ENCODE measurements around the gene NPIPA1.
A peak's percentile ranks its signal among the peaks of the same experiment; 100 is the strongest.
"Not testable (repeated sequence)": the region's sequence is repeated elsewhere in the genome, so short reads cannot be mapped to it uniquely, and the experiment has no call there.

Gene NPIPA1

GRCh38 chr16:14937143-14937542 is at the start of gene NPIPA1:
TSS of gene NPIPA1 (plus strand) at chr16:14937443. CDS start at chr16:14937443, 0 bp downstream.
- DNase-seq (ENCODE audit: low spot score); POLR2A ChIA-PET (ENCODE audit: low non-redundant PET); CTCF ChIA-PET: not testable (repeated sequence)

DNA sequence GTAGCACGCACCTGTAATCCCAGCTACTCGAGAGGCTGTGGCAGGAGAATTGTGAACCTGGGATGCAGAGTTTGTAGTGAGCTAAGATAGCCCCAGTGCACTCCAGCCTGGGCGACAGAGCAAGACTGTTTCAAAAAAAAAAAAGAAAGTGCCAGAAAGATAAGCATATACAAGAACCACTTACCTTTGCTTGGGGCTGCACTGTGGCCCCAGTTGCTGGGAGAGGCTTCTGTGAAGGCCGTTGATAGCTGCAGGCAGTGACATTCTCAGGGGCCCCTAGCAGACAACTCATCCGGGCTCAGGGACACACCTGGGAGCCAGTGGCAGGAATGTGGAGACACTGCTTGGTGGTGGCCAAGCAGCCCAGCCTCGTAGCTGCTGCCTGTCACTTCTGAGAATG is 45.1 kb upstream of the NPIPA1 start:
- POLR2A ChIA-PET (ENCODE audit: low non-redundant PET); H3K27ac ChIP-seq; CTCF ChIA-PET; DNase-seq (ENCODE audit: low spot score): not testable (repeated sequence)

More at GRCh38 chr16:14937143-14937542, at the start of gene NPIPA1:
- H3K27ac ChIP-seq: not testable (repeated sequence)

DNA sequence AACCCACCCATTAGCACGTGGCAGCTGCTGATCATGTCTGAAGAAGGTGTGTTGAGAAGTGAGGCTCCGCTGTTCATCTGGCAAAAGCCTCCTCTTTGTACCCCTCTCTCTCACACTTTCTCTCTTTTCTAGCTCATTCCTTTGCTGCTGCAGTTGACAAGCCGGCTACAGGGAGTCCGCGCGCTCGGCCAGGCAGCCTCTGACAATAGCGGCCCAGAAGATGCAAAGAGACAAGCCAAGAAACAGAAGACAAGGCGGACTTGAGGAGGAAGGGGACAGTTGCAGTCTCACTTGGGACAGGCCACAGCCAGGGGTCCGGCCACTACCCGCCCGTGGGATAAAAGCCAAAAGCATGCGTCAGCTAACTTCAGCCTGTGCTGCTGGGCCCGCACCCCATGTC is 41.9 kb upstream of the NPIPA1 start:
- H3K27ac ChIP-seq; CTCF ChIA-PET; POLR2A ChIA-PET (ENCODE audit: low non-redundant PET); DNase-seq (ENCODE audit: low spot score): not testable (repeated sequence)

DNA sequence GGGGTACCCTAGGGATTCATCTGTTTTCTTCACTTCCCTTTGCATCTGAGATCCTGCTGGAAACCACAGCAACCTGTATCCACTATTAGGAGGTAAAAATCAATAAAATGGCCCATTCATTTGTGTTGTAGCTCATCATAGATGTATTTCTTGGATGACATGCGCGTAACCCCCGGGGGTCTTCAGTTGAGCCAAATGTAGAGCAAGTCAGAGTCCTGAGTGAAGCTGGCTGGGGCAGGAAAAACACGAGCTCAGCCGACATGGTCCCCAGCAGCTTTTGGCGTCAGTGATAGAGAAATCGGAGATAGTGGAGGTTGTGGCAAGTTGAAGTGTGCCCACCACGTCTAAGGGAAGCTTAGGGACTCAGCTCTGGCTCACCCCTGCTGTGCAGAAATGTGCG is 41.2 kb upstream of the NPIPA1 start:
- CTCF ChIA-PET; DNase-seq (ENCODE audit: low spot score); POLR2A ChIA-PET (ENCODE audit: low non-redundant PET); H3K27ac ChIP-seq: not testable (repeated sequence)

- CTCF ChIA-PET; DNase-seq (ENCODE audit: low spot score); POLR2A ChIA-PET (ENCODE audit: low non-redundant PET): not testable (repeated sequence)
These were observed 40.1 kb upstream of the NPIPA1 start for GRCh38 chr16:14897006-14897664.

DNA sequence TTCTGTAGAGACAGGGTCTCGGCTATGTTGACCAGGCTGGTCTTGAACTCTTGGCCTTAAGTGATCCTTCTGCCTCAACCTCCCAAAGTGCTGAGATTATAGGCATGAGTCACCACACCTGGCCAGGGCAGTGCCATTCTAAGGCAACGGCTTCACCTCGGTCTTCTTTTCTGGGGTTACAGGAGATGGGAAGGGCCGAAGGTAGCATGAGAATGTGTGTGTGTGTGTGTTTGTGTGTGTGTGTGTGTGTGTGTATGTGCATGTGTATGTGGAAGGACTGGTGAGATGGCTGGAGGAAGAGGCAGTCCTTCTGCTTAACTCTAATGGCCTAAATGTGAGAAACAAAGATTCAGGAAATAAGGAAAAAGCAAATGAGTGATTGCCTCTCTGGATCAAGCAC is 39.1 kb upstream of the NPIPA1 start:
- CTCF ChIA-PET: not testable (repeated sequence)

More at GRCh38 chr16:14897006-14897664, 40.1 kb upstream of the NPIPA1 start:
- H3K27ac ChIP-seq: not testable (repeated sequence)

DNA sequence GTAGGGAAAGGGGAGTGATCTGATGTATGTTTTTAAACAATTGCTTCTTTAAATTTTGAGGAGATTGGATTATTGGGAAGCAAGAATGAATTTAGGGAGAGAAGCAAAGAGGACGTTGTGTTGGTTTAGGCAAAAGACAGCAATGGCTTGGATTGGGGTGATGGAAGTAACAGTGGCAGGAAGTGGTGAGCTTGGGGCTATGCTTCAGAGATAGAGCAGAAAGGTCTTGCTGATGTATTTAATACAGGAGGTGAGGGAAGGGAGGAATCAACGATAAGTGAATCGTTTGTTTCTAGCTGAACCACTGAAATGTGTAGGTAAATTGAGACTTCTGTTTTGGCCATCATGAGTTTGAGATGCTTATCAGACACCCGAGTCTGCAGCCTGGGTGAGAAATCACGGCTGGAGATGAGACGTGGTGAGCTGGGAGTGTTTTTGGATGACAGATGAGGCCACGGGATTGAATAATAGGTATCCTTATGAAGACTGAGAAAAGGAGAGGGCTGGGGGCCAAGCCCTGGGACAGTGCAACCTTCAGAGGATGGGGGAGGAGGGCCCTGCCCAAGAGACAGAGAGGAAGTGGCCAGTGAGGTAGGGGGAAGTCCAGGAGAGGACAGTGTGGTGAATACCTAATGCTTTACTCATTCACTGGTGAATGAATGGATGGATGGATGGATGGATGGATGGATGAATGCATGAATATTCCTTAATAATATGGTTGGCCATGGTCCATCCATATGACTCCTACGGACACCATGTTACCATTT is 33.9 kb upstream of the NPIPA1 start:
- POLR2A ChIA-PET (ENCODE audit: low non-redundant PET); DNase-seq (ENCODE audit: low spot score); CTCF ChIA-PET; H3K27ac ChIP-seq: not testable (repeated sequence)

More for the DNA sequence above, 39.1 kb upstream of the NPIPA1 start:
- POLR2A ChIA-PET (ENCODE audit: low non-redundant PET); DNase-seq (ENCODE audit: low spot score); H3K27ac ChIP-seq: not testable (repeated sequence)

DNA sequence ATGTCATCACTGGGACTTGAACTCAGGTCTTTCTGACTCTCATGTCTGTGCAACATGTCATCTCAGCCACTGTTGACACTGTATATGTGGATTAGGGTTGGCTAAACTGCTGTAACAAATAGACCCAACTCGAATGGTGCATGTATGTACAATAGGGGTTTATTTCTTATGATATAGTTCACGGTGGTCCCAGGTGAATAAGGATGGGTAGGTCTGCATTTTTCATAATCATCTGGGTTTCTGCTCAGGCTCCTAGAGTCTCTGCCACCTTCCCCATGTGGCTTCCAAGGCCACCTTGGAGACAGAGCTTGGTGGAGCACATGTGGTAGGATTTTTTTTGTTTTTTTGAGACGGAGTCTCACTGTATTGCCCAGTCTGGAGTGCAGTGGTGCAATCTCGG is 27.5 kb upstream of the NPIPA1 start:
- H3K27ac ChIP-seq; POLR2A ChIA-PET (ENCODE audit: low non-redundant PET); DNase-seq (ENCODE audit: low spot score); CTCF ChIA-PET: not testable (repeated sequence)

GRCh38 chr16:14910833-14911629 is 26.2 kb upstream of the NPIPA1 start:
- DNase-seq (ENCODE audit: low spot score); H3K27ac ChIP-seq; CTCF ChIA-PET; POLR2A ChIA-PET (ENCODE audit: low non-redundant PET): not testable (repeated sequence)

GRCh38 chr16:14911954-14912353 is 25.3 kb upstream of the NPIPA1 start:
- POLR2A ChIA-PET (ENCODE audit: low non-redundant PET); CTCF ChIA-PET: not testable (repeated sequence)
- peak overlapping the region; percentile 79 for H3K27ac ChIP-seq

DNA sequence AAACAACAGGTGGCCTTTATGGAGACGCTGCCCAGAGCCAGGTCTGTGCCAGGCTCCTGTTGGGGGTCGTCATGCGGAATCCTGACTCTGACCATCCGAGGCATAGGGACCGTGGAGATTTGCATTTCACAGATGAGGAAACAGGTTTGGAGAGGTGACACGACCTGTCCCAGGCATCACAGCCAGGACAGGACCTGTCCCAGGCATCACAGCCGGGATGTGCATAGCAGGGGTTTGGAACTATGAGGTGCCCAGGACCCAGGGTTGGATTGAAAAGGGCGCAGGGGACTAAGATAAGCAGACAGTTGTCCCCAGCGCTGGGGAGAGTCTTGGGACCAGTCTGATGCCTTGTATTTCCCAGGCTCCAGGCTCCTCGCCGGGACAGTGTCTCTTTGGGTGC is 24.7 kb upstream of the NPIPA1 start:
- POLR2A ChIA-PET (ENCODE audit: low non-redundant PET); CTCF ChIA-PET: not testable (repeated sequence)

More at GRCh38 chr16:14911954-14912353, 25.3 kb upstream of the NPIPA1 start:
- DNase-seq (ENCODE audit: low spot score): not testable (repeated sequence)

DNA sequence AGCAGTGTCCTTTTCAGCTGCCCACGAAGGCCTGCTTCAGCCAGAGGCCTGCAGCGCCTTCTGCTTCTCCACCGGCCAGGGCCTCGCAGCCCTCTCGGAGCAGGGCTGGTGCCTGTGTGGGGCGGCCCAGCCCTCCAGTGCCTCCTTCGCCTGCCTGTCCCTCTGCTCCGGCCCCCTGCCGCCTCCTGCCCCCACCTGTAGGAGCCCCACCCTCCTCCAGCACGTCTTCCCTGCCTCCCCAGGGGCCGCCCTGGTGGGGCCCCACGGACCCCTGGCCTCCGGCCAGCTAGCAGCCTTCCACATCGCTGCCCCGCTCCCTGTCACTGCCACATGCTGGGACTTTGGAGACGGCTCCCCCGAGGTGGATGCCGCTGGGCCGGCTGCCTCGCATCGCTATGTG is 18.7 kb upstream of the NPIPA1 start:
- POLR2A ChIA-PET (ENCODE audit: low non-redundant PET); H3K27ac ChIP-seq; DNase-seq (ENCODE audit: low spot score): not testable (repeated sequence)
- CTCF ChIA-PET: interaction anchor here (0.7 kb wide), 1 partner anchor 44 kb away, joined by 3 read pairs; no protein-coding TSS in a partner anchor

More for the DNA sequence above, 24.7 kb upstream of the NPIPA1 start:
- not testable (repeated sequence) for DNase-seq (ENCODE audit: low spot score); H3K27ac ChIP-seq

GRCh38 chr16:14919837-14920600 is 17.2 kb upstream of the NPIPA1 start:
- H3K27ac ChIP-seq; POLR2A ChIA-PET (ENCODE audit: low non-redundant PET); DNase-seq (ENCODE audit: low spot score); CTCF ChIA-PET: not testable (repeated sequence)

DNA sequence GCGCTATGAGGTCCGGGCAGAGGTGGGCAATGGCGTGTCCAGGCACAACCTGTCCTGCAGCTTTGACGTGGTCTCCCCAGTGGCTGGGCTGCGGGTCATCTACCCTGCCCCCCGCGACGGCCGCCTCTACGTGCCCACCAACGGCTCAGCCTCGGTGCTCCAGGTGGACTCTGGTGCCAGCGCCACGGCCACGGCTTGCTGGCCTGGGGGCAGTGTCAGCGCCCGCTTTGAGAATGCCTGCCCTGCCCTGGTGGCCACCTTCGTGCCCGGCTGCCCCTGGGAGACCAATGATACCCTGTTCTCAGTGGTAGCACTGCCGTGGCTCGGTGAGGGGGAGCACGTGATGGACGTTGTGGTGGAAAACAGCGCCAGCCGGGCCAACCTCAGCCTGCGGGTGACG is 15.0 kb upstream of the NPIPA1 start:
- DNase-seq (ENCODE audit: low spot score); CTCF ChIA-PET; H3K27ac ChIP-seq; POLR2A ChIA-PET (ENCODE audit: low non-redundant PET): not testable (repeated sequence)

GRCh38 chr16:14922968-14923367 is 14.3 kb upstream of the NPIPA1 start:
- DNase-seq (ENCODE audit: low spot score); POLR2A ChIA-PET (ENCODE audit: low non-redundant PET); H3K27ac ChIP-seq; CTCF ChIA-PET: not testable (repeated sequence)

- POLR2A ChIA-PET (ENCODE audit: low non-redundant PET); CTCF ChIA-PET; H3K27ac ChIP-seq; DNase-seq (ENCODE audit: low spot score): not testable (repeated sequence)
These were observed 13.7 kb upstream of the NPIPA1 start for GRCh38 chr16:14923394-14924088.
